C1 segment of cervical spinal cord (tissue), 14 donors: ENCODE results near the gene PRUNE1.

Source experiments
- DNase-seq, 14 donors: peaks; one replicate each; lab custom pipeline; 2025; lab: John Stamatoyannopoulos, UW

Gene PRUNE1

GRCh38 chr1:151049458-151049857 lies 41.2 kb downstream of the PRUNE1 start:
- DNase-seq, result no peak

GRCh38 chr1:151050051-151050688 lies 41.9 kb downstream of the PRUNE1 start:
- DNase-seq, result no peak

DNA sequence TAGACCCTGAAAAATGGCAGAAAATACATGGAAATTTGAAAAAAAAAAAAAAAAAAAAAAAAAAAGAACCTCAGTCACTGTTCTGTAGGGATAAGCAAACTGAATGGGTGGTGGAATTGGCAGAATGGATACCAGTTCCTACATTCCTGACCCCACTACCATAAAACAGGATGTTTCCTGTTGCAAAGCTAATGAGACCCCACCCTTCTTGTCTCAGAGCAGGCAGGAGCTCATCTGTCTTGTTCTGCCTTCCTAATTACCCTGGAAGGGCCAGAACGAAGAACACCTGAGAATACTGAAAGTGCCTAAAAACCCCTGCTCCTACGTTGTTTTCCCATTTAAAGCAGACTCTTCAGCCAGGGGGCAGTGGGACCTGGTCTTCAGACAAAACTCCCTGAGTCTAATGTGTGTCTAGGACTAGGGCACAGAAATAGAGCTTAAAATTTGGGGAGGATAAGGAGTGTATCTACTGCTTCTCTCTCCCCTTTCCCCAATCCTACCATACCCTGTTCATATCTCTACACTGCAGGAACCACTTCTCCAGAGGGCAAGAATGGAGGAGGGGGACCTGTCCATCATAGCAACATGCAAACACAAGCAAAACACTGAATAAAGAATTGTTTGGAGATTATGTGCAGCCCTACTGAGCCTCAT lies 43.2 kb downstream of the PRUNE1 start:
- DNase-seq, result no peak

DNA sequence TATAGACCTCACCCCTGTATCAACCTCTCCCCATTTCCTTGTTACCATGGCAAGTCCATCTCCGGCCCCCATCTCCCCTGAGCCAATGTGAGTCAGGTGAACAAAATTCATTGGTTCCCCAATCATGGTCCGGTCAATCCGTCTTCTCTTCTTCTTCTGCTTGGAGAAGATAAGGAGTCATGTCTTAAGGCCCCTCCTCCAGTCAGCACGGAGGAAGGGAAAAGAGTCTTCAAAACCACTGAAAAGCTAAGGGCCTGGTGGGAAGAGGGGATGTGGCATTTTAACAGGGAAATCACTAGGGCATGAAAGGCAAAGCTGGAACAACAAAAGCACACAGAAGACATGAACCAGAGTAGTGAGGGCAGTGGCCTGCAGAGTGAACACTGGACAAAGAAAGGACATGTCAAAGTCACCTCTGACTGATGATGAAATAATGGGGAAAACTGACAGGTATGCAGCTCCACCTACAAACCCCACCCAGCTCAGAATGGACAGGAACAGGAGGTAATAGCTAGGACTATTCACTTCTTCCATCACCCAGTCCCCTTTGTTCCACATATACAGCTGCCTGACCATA lies 46.8 kb downstream of the PRUNE1 start:
- no peak for DNase-seq

DNA sequence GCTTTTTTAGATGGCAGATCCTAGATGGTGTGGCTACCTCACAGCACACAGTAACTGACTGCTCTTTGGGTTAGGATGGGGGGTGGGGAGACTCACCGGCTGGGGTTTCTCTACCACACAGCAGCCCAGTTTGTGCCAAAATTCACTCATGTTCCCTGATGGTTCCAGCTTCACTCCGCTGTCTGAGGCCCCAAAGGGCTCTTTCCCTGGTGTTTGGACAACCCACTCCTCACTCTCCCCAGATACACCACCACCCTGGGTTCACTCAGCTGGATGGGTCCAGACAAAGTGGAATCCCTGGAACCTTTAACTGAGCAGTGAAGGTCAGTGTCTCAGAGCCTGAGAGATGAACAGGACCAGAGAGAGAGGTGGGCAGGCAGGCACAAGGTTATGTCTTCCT lies 47.3 kb downstream of the PRUNE1 start:
- no peak for DNase-seq

DNA sequence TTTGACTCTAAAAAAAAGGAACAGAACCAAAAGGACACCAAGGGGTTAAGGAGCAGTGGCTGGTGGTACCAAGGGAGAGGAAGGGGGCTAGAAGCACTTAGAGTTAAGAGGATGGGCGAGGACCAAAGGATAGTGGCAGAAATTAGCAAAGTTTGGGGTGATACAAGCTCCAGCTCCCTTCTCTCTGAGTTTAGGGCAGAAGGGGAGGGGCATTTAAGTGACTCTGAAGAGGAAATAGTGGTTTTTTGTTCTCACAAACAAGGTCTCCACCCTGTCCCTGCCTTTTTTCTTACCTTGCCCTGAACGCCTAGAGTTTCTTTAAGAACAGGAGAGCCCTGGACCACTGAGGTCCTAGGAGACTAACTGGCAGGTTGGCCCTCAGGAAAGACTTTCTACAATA lies 47.9 kb downstream of the PRUNE1 start:
- DNase-seq, result no peak

DNA sequence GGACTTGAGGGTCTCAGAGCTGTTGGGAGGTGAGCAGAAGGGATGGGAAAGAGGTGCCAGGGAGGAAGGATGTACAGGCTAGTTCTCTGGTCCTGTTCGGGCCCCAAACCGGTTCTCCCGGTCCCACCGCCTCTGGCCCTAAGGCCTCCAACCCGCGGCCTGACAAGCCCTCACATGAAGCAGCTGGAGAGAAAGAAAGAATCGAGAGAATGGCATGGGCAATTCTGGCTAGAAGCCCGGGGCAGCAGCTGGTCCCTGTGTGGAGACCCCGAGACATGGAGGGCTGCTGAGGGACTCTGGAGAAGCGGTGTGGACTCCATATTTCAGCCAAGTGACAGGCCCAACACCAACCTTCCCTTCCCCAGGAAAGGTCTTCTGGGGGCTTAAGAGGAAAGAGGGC lies 50.4 kb downstream of the PRUNE1 start:
- peak in 10 of 14 donors; percentile 15 to 66 (median 44) for DNase-seq

DNA sequence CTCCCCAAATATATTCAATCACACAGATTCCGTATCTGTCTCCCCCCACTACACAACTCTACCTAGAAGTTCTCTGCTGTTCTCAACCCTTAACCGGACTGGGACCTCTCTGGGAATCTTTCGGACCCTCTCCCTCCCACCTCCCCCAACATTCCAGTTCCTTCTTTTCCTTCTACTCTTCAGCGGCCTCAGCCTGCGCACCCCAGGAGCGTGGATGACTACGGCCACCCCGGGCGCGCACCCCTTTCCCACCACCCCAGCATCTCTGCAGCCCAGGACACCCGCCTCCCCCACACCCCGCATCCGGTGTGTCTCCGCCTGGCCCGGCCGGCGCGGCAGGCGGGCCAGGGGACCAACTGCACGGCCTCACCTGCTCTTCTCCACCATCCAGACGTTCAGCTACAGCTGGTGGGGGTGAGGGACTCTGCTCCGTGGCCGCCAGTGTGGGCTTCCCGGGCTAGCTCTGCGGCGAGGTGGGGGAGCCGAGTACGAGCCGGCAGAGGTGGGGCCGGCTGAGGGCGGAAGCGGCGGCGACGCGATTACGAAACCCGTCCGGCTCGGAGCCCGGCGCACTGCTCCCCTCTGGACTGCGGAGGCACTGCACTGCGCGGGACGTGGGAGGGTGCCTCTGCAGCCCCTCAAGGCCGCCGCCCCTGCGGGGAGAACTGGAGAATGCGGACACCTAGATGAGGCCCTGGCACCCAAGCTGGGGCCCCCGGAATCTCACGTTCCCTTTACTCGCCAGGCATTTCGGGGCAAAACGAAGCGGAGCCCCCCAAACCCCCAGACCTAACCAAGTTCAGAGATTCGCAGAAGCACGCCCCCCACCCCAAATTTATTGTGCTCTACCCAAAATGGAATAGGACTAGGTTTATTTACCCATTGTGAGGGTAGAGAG lies 51.1 kb downstream of the PRUNE1 start, which contains the start of gene CDC42SE1:
Gene CDC42SE1, minus strand, starts transcription at position 514 of the 898 bp plus-strand sequence. CDS start 3,892 bp downstream, outside the sequence.
- DNase-seq, result peak; percentile 10 to 87 (median 68)

DNA sequence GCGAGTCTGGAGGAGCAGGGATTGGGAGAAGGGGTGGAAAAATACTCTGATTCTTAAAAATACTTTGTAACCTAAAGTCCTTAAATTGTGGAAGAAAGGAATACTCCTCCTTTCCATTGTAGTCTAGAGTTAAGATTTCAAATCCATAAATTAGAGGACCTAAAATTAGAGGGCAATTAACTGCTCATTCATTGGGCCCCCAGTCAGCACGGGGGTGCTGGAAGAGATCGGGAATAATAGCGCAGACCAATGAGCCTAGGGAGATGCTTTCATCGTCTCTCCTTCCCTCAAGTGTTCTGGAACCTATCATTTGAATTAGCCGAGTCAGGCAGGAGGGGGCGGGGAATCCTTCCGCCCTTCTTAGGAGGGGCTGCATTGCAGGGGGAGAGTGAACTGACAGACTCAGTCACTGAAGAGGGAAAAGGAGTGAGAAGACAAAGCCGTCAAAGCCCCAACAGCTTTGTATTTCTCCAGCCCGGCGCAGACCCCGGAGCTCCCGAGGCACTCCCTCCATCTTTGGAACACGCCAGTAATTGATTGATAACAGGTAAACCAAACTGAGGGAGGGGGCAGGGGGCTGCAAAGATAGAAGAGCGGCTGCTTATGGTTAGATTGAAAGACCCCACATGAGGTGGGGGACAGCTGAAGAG lies 51.9 kb downstream of the PRUNE1 start, which contains the start of gene MLLT11:
Gene MLLT11, plus strand, starts transcription at position 391 of the 650 bp plus-strand sequence. CDS start 6,828 bp downstream, outside the sequence.
- DNase-seq, result peak in 12 of 14 donors; percentile 20 to 87 (median 42)

DNA sequence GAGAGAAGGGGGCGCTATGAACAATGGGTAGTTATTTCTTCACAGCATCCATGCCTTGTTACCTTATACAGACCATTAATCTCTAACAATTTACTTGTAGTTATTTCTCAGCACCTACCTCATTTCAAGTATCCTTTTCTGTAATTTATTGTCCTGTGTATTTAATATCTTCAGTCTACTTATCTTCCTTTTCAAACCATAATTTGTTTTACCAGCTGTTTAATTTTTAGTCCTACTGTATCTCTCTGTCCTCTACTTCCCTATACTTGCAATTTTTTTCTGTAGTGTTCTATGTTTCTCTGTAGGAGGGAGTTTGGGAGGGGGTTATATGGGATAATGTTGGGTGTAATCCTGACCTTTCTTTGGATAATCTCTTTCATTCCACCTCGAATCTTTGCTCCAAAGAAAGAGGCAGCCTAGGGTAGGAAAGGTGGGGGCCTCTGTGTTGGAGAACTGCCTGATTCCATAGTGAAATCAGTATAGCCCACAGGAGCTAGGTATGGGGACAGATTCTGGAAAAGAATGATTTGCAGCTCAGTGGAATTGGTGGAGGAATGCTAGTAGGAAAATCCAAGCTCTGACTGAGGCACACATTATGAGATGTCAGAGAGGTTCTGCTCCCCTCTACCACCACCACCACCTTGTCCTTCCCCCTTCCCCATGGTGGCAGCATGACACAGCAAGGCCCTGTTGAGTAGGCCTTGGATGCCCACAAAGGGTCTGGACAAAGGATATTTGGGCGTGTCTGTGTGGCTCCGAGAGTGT lies 52.6 kb downstream of the PRUNE1 start:
- peak in 1 of 14 donors; percentile 67 for DNase-seq

DNA sequence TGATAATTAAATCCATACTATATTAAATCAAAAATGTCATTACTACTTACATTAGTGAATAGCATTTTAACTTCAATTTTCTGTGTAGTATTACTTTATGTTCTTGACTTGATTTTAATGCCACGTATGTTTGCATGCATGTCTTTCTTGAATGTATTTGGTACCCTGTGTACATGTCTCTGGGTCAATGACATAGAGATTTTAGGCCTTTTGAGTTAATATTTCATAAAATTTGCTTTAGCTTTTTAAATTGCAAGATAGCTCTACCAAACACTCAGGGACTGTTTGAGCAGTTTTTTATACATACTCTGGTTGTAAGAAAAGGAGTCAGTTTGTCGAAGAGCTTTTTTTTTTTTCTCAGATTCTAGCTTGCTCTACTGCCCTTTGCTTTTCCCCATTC lies 53.5 kb downstream of the PRUNE1 start:
- peak in 1 of 14 donors; percentile 33 for DNase-seq

GRCh38 chr1:151062741-151063371 lies 54.6 kb downstream of the PRUNE1 start:
- DNase-seq, result peak in 1 of 14 donors; percentile 10

- DNase-seq, result no peak
Measured at GRCh38 chr1:151065089-151065645, 56.9 kb downstream of the PRUNE1 start.

DNA sequence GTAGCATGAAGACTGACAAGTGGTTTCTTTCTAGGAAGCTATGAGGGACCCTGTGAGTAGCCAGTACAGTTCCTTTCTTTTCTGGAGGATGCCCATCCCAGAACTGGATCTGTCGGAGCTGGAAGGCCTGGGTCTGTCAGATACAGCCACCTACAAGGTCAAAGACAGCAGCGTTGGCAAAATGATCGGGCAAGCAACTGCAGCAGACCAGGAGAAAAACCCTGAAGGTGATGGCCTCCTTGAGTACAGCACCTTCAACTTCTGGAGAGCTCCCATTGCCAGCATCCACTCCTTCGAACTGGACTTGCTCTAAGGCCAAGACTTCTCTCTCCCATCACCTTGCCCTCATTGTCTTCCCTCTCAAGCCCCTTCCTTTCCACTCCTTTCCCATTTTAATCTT lies 58.9 kb downstream of the PRUNE1 start:
- no peak for DNase-seq

GRCh38 chr1:151069103-151069486 lies 60.8 kb downstream of the PRUNE1 start:
- DNase-seq, result no peak

DNA sequence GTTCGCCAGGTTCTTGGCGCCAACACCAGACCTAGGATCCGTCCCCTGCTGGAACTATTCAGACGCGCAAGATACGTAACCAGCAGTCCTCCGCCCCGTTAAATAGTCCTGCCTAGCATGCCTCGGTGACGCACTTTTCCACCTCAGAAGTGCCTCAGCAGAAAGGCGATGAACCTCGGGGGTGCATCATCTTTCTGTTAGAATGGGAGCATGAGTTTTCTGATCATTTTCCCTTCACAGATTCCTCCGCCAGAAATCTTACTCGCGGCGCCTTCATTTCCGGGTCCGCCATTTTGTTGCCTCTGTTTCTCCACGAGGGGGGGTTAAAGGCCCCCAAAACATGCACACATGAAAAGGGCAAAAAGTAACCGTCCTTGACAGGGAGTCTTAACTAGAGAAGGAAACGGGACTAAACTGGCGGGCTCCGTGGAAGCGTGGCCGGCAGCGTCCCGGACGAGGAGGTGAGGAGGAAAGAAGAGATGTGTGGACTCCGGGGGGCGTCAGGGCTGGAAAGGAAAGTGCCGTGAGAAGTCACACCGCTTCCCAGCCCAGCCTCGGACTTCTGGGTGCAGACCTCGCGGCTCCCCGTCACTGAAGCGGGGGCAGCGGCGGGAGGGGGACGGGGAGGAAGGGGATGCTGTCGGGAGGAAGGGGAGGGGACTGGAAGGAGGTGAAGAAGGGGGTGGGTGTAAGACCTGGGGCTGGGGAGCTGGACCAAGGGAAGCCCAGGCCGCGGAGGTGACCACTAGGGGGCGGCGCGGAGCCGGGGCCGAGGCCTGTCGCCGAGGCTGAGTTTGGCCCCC lies 62.4 kb downstream of the PRUNE1 start, which contains the start of gene GABPB2:
Gene GABPB2, plus strand, starts transcription at position 288 of the 803 bp plus-strand sequence. CDS start 17,429 bp downstream, outside the sequence.
- peak; percentile 46 to 95 (median 88) for DNase-seq

- no peak for DNase-seq
Measured at GRCh38 chr1:151072224-151072623, 64.0 kb downstream of the PRUNE1 start.
